PC-3 (cell line): Measurements from ENCODE around the gene GOLT1A.
"Not testable (repeated sequence)": the region's sequence is repeated elsewhere in the genome, so short reads cannot be mapped to it uniquely, and the experiment has no call there.

ENCODE experiments used
- EZH2 ChIP-seq: fragments of 300-600 bp; sonication (generic); IDR thresholded peaks from one replicate; pipeline ENCODE4 v1.6.1; 2017; ENCODE audit warnings: antibody characterized with exemption, mild to moderate bottlenecking, low read length; ENCODE audit not compliant: unreplicated experiment
- TF ChIP-seq, protein P1 (sequence below): fragments of 300-600 bp; sonication (generic); conservative IDR thresholded peaks from 2 replicates; pipeline ENCODE4 v1.5.1; 2017; ENCODE audit warnings: antibody characterized with exemption, low read depth, mild to moderate bottlenecking, low read length

DNA sequence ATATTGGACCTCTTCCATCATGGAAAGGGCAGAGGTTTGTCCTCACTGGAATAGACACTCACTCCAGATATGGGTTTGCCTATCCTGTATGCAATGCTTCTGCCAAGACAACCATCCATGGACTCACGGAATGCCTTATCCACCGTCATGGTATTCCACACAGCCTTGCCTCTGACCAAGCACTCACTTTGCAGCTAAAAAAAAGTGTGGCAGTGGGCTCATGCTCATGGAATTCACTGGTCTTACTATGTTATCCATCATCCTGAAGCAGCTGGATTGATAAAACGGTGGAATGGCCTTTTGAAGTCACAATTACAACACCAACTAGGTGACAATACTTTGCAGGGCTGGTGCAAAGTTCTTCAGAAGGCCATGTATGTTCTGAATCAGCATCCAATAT lies 25.6 kb upstream of the GOLT1A start:
- TF ChIP-seq, protein P1, sequence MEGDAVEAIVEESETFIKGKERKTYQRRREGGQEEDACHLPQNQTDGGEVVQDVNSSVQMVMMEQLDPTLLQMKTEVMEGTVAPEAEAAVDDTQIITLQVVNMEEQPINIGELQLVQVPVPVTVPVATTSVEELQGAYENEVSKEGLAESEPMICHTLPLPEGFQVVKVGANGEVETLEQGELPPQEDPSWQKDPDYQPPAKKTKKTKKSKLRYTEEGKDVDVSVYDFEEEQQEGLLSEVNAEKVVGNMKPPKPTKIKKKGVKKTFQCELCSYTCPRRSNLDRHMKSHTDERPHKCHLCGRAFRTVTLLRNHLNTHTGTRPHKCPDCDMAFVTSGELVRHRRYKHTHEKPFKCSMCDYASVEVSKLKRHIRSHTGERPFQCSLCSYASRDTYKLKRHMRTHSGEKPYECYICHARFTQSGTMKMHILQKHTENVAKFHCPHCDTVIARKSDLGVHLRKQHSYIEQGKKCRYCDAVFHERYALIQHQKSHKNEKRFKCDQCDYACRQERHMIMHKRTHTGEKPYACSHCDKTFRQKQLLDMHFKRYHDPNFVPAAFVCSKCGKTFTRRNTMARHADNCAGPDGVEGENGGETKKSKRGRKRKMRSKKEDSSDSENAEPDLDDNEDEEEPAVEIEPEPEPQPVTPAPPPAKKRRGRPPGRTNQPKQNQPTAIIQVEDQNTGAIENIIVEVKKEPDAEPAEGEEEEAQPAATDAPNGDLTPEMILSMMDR = not testable (repeated sequence)
- not testable (repeated sequence) for TF ChIP-seq EZH2
